Left lobe of liver (tissue), 2 donors: Measurements from ENCODE around the gene PHEX. TPM values are rescaled to one million over a fixed set of nuclear protein-coding genes. Genes with fewer than 3 reads are reported as not detected.
A peak's percentile ranks its signal among the peaks of the same experiment; 100 is the strongest.

Experiments
- ATAC-seq: fragments of 200-7000 bp; cut with Tn5 transposase; one replicate; pipeline ENCODE4 v1.9.1; 2020; ENCODE audit warnings: mild to moderate bottlenecking, moderate library complexity
- DNase-seq: peaks from one replicate; pipeline ENCODE4 v3.0.0-alpha.2; 2020; ENCODE audit warnings: low spot score
- total RNA-seq: library from RNA; stranded (reverse); gene quantifications from one replicate; pipeline ENCODE4 v1.2.1, GENCODE V29; 2021
- donor health status: DM: no; HTN: no; CAD: no; lungs with moderate emphysema.
- donor health status: DM: no; HTN: yes; CAD: no.

The PHEX gene
- total RNA-seq, 1 donor from 2014 or later, result not detected

- no peak for ATAC-seq
- no peak for DNase-seq
Observed at GRCh38 chrX:22097012-22097694, 65.0 kb downstream of the PHEX start.

GRCh38 chrX:22105231-22105630 is 73.1 kb downstream of the PHEX start:
- ATAC-seq (no peak), DNase-seq (no peak)

GRCh38 chrX:22105971-22106370 is 73.8 kb downstream of the PHEX start:
- no peak for ATAC-seq
- DNase-seq, result no peak

GRCh38 chrX:22109442-22109841 is 77.3 kb downstream of the PHEX start:
- DNase-seq (no peak), ATAC-seq (no peak)

GRCh38 chrX:22110729-22111494 is 78.8 kb downstream of the PHEX start:
- ATAC-seq (peak; percentile 90), DNase-seq (peak; percentile 43)

- no peak for DNase-seq
- no peak for ATAC-seq
Observed at GRCh38 chrX:22116605-22117546, 84.8 kb downstream of the PHEX start.

- ATAC-seq, result no peak
Observed at GRCh38 chrX:22117633-22118032, 85.5 kb downstream of the PHEX start.

GRCh38 chrX:22118161-22118830 is 86.2 kb downstream of the PHEX start:
- no peak for DNase-seq
- ATAC-seq, result no peak

More at GRCh38 chrX:22117633-22118032, 85.5 kb downstream of the PHEX start:
- DNase-seq, result no peak

- no peak for ATAC-seq
- no peak for DNase-seq
Observed at GRCh38 chrX:22121161-22121560, 89.0 kb downstream of the PHEX start.

- DNase-seq, result no peak
- no peak for ATAC-seq
Observed at GRCh38 chrX:22122510-22122909, 90.4 kb downstream of the PHEX start.

- DNase-seq, result no peak
- no peak for ATAC-seq
Observed at GRCh38 chrX:22124098-22124497, 92.0 kb downstream of the PHEX start.

GRCh38 chrX:22125481-22125880 is 93.4 kb downstream of the PHEX start:
- ATAC-seq (no peak), DNase-seq (no peak)

- ATAC-seq (no peak), DNase-seq (no peak)
Observed at GRCh38 chrX:22126327-22126726, 94.2 kb downstream of the PHEX start.

- DNase-seq, result no peak
- ATAC-seq, result no peak
Observed at GRCh38 chrX:22128961-22129360, 96.8 kb downstream of the PHEX start.

- DNase-seq (no peak), ATAC-seq (no peak)
Observed at GRCh38 chrX:22134681-22135080, 102.6 kb downstream of the PHEX start.

GRCh38 chrX:22135171-22135711 is 103.1 kb downstream of the PHEX start:
- ATAC-seq (no peak), DNase-seq (no peak)

- ATAC-seq, result peak; percentile 67
- no peak for DNase-seq
Observed at GRCh38 chrX:22135994-22136684, 104.0 kb downstream of the PHEX start.

GRCh38 chrX:22136711-22137110 is 104.6 kb downstream of the PHEX start:
- no peak for DNase-seq
- no peak for ATAC-seq

- no peak for ATAC-seq
- DNase-seq, result no peak
Observed at GRCh38 chrX:22139822-22140221, 107.7 kb downstream of the PHEX start.
